Prostate gland (tissue), 2 donors: ENCODE results near the gene WARS2.

Experiments
- POLR2A ChIP-seq: fragments of 450-650 bp; IDR thresholded peaks from one replicate; pipeline ENCODE4 v1.6.1; 2016; ENCODE audit warnings: antibody characterized with exemption, mild to moderate bottlenecking
- POLR2AphosphoS5 ChIP-seq: sonication (generic); formaldehyde crosslinking; IDR thresholded peaks from one replicate; pipeline ENCODE4 v1.6.1; 2017; ENCODE audit warnings: antibody characterized with exemption
- TF ChIP-seq, protein P1 (sequence below), 4 experiments: fragments of 200-600 bp in 2 of 4; fragments of 450-650 bp in 2 of 4; sonication (generic) in 2 of 4; IDR thresholded peaks; 1 replicate in 3 of 4; 2 replicates in 1 of 4; pipeline ENCODE4 v1.5.1; 2016 to 2019; ENCODE audit warnings: antibody characterized with exemption in 4 of 4, mild to moderate bottlenecking in 2 of 4, moderate library complexity in 2 of 4

DNA sequence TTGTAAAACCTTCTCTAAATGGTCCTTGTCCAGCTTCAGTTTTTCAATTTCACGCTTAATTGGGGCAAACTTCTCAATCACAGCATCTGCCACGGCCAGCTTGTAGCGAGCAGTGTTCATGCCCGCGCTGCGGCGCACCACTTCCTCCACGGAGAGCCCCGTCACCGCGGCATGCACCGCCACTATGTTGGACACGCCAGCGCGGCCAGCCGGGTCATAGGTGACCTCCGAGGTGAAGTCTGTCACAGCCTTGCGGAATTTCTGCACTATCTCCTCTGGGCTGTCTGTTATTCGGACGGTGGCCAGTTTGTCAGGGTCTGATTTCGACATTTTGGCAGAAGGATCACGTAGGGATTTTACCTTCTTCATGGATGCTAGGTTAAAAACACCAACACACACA lies 107.5 kb downstream of the WARS2 start:
- TF ChIP-seq, protein P1, sequence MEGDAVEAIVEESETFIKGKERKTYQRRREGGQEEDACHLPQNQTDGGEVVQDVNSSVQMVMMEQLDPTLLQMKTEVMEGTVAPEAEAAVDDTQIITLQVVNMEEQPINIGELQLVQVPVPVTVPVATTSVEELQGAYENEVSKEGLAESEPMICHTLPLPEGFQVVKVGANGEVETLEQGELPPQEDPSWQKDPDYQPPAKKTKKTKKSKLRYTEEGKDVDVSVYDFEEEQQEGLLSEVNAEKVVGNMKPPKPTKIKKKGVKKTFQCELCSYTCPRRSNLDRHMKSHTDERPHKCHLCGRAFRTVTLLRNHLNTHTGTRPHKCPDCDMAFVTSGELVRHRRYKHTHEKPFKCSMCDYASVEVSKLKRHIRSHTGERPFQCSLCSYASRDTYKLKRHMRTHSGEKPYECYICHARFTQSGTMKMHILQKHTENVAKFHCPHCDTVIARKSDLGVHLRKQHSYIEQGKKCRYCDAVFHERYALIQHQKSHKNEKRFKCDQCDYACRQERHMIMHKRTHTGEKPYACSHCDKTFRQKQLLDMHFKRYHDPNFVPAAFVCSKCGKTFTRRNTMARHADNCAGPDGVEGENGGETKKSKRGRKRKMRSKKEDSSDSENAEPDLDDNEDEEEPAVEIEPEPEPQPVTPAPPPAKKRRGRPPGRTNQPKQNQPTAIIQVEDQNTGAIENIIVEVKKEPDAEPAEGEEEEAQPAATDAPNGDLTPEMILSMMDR (IDR thresholded peaks at IDR 0.05): no peak
- TF ChIP-seq POLR2AphosphoS5 (no peak), POLR2A (no peak)
